Common myeloid progenitor, CD34-positive (primary cell): Measurements from ENCODE around the gene EIF4E2.

ENCODE experiments used
- CTCF ChIA-PET: fragments of 350-600 bp; sonication (Branson Sonifier 250); formaldehyde crosslinking; loops from one replicate; lab custom pipeline; 2021; ENCODE audit warnings: antibody characterized with exemption; lab: Charles Lee
- POLR2A ChIA-PET: fragments of 350-600 bp; sonication (Branson Sonifier 250); formaldehyde crosslinking; loops from one replicate; lab custom pipeline; 2021; ENCODE audit warnings: antibody characterized with exemption; lab: Charles Lee
- DNase-seq, 3 donors: peaks; one replicate each; pipeline versions ENCODE4 v3.0.0 to v3.0.0-alpha.2; 2013
- H3K27ac ChIP-seq, 2 experiments: 1 replicate in 1 of 2; 2 replicates in 1 of 2; pipeline ENCODE4 v1.7.0; 2013; ENCODE audit warnings: inconsistent platforms in 2 of 2, low read length in 2 of 2, mild to moderate bottlenecking in 2 of 2, low read depth in 1 of 2, moderate library complexity in 1 of 2; ENCODE audit not compliant: severe bottlenecking in 2 of 2, insufficient read depth in 1 of 2, poor library complexity in 1 of 2
- H3K27me3 ChIP-seq, 5 experiments: replicated peaks in 2 of 5; 1 replicate in 3 of 5; 2 replicates in 2 of 5; pipeline versions ENCODE4 v1.6.1 to v1.7.0; 2013; ENCODE audit warnings: low read length in 4 of 5, mild to moderate bottlenecking in 2 of 5, moderate library complexity in 2 of 5, inconsistent platforms in 1 of 5; ENCODE audit not compliant: insufficient read depth in 5 of 5, control insufficient read depth in 4 of 5
- H3K36me3 ChIP-seq, 4 experiments: 1 replicate in 2 of 4; 2 replicates in 2 of 4; pipeline versions ENCODE4 v1.6.1 to v1.7.0; 2013; ENCODE audit warnings: low read length in 3 of 4, control low read depth in 1 of 4, mild to moderate bottlenecking in 1 of 4; ENCODE audit not compliant: control insufficient read depth in 4 of 4, insufficient read depth in 4 of 4
- H3K4me1 ChIP-seq, 4 experiments: 1 replicate in 3 of 4; 2 replicates in 1 of 4; pipeline versions ENCODE4 v1.6.1 to v1.7.1; 2013; ENCODE audit warnings: low read length in 3 of 4, mild to moderate bottlenecking in 3 of 4, control low read depth in 1 of 4, inconsistent platforms in 1 of 4, moderate library complexity in 1 of 4; ENCODE audit not compliant: control insufficient read depth in 4 of 4, insufficient read depth in 4 of 4; ENCODE audit errors: control extremely low read depth in 1 of 4
- H3K4me3 ChIP-seq, 7 experiments: 1 replicate in 4 of 7; 2 replicates in 3 of 7; pipeline versions ENCODE4 v1.5.1 to v1.7.0; 2013; ENCODE audit warnings: mild to moderate bottlenecking in 7 of 7, low read length in 6 of 7, moderate library complexity in 6 of 7, inconsistent platforms in 2 of 7, low read depth in 2 of 7, control low read depth in 1 of 7; ENCODE audit not compliant: insufficient read depth in 4 of 7, control insufficient read depth in 1 of 7; ENCODE audit errors: extremely low read depth in 1 of 7
- H3K9me3 ChIP-seq, 5 experiments: 1 replicate in 4 of 5; 2 replicates in 1 of 5; pipeline versions ENCODE4 v1.6.1 to v1.7.1; 2013; ENCODE audit warnings: low read length in 4 of 5, mild to moderate bottlenecking in 2 of 5, inconsistent platforms in 1 of 5, low read depth in 1 of 5, moderate library complexity in 1 of 5; ENCODE audit not compliant: control insufficient read depth in 4 of 5, insufficient read depth in 2 of 5; ENCODE audit errors: control extremely low read depth in 1 of 5
- WGBS: methylation state at CpG from one replicate; pipeline ENCODE4 v1.1.5; 2013; ENCODE audit not compliant: insufficient coverage; 5-methylcytosine and 5-hydroxymethylcytosine counted together

The EIF4E2 gene

DNA sequence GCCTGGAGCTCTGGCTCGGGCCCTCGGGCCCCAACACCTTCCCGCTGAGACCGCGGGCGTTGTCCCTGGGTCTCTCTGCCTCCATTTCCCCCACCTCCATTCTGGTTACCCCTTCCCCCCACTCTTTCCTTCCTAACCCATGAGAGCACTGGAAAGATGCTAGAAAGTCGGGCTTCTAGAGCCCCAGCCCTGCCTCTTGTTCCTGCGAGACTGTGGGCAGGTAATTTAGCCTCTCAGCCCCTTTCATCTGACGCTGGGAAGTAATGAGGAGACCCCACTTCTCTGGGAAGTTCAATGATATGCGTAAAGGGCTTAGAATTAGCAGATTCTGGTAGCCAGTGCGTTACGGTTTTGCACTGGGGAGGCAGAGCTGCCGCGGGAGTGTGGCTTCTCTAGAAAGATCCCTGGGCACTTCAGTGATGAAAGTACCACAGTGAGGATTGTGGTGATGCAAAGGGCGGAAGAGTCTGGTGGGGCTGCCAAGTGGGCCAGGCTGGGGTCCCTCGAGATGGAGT, 46.6 kb upstream of the EIF4E2 start:
- H3K9me3 ChIP-seq, result no peaks in the 10 kb centered on the region
- H3K4me3 ChIP-seq, result peak overlapping the region in 3 of 7 experiments; percentile 49 to 58 (median 54)
- H3K27ac ChIP-seq, result no peak overlapping the region
- H3K36me3 ChIP-seq, result no peaks in the 10 kb centered on the region
- WGBS, result 22% methylated on average over 9 of the region's 16 CpGs
- H3K27me3 ChIP-seq, result peaks cover 5 to 75% (median 25%) of the 10 kb centered on the region in 5 experiments
- ChIA-PET CTCF (interaction anchor here (0.9 to 1.7 kb wide), 3 partner anchors 9 to 13 kb away, joined by 3 to 5 read pairs (median 3); no protein-coding TSS in a partner anchor), POLR2A (no interaction called here)
- DNase-seq, result peak in 1 of 3 donors; percentile 18
- H3K4me1 ChIP-seq, result peaks cover 0 to 15% (median 9%) of the 10 kb centered on the region in 4 experiments

DNA sequence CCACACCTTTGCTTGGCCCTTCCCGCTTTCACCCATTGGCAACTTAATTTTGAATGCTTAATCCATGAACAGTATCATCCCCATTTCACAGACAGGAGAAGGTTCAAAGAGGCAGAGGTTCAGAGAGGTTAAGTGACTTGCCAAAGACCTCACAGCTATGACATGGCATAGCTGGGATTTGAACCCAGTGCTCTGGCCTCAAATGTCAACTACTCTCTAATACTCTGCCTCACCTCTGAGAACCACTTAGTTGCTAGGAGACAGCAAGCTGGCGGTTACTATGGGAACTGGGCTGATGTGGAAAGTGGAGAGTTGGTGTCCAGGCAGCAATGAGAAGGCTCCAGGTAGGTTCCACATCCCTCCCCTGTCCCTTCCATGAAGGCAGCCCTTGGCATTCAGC, 46.1 kb upstream of the EIF4E2 start:
- peaks cover 5 to 75% (median 24%) of the 10 kb centered on the region in 5 experiments for H3K27me3 ChIP-seq
- H3K36me3 ChIP-seq, result no peaks in the 10 kb centered on the region
- no CpG with 5 or more reads among the region's 2 CpGs for WGBS
- H3K27ac ChIP-seq, result no peak overlapping the region
- peak in 1 of 3 donors; percentile 19 for DNase-seq
- ChIA-PET POLR2A (no interaction called here), CTCF (interaction anchor here (1.0 to 1.7 kb wide), 3 partner anchors 11 to 14 kb away, joined by 3 to 5 read pairs (median 3); no protein-coding TSS in a partner anchor)
- H3K9me3 ChIP-seq, result no peaks in the 10 kb centered on the region
- H3K4me3 ChIP-seq, result no peak overlapping the region
- peaks cover 0 to 15% (median 9%) of the 10 kb centered on the region in 4 experiments for H3K4me1 ChIP-seq

DNA sequence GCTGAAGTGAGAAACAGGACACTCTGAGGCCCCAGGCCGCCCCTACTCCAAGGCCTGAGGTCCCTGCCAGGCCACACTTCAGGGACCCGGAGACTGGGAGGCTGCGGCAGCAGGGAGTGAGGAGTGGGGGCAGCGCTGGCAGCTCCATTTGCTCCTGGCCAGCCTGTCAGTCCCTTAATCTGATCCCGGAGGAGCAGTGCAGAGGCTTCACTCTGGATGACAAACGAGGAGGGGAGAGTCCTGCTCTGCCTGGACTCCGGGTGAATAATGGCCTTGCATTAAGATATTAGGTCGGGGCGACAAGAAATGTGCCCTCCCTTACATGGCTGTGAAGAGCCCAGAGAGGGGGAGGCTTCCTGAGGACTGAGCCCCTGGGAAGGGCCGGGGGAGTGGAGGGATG, 44.6 kb upstream of the EIF4E2 start:
- Histone ChIP-seq H3K36me3 (no peaks in the 10 kb centered on the region), H3K27me3 (peaks cover 7 to 61% (median 23%) of the 10 kb centered on the region in 5 experiments)

DNA sequence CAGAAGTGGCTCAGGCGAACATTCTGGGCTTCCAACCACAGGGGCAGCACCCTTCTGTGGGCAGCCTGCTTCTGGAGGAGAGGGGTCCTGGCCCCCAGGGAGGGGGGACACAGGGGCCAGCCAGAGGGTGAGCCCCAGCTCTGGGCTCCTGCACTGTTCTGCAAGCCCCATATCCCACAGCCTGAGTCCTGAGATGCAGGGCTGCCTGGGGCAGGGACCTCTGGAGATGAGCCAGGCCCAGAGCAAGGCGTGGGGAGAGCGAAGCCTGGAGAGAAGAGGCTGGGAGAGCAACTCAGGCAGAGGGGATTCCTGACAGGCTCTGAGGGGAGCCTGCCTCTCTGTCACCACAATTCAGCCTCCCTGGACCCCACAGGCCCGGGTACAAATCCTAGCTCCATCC, 43.8 kb upstream of the EIF4E2 start:
- 90% methylated on average over 3 of the region's 4 CpGs for WGBS
- H3K4me3 ChIP-seq, result no peak overlapping the region
- no peaks in the 10 kb centered on the region for H3K9me3 ChIP-seq
- DNase-seq, result no peak
- peaks cover 7 to 53% (median 26%) of the 10 kb centered on the region in 5 experiments for H3K27me3 ChIP-seq
- no peak overlapping the region for H3K27ac ChIP-seq
- CTCF ChIA-PET, result no interaction called here
- POLR2A ChIA-PET, result no interaction called here
- peaks cover 0 to 15% (median 9%) of the 10 kb centered on the region in 4 experiments for H3K4me1 ChIP-seq
- no peaks in the 10 kb centered on the region for H3K36me3 ChIP-seq

More for the DNA sequence above, 44.6 kb upstream of the EIF4E2 start:
- WGBS, result 52% methylated on average over 7 of the region's 10 CpGs
- H3K9me3 ChIP-seq, result no peaks in the 10 kb centered on the region
- H3K27ac ChIP-seq, result no peak overlapping the region
- ChIA-PET CTCF (no interaction called here), POLR2A (no interaction called here)
- H3K4me3 ChIP-seq, result no peak overlapping the region
- DNase-seq, result no peak
- H3K4me1 ChIP-seq, result peaks cover 0 to 15% (median 9%) of the 10 kb centered on the region in 4 experiments

DNA sequence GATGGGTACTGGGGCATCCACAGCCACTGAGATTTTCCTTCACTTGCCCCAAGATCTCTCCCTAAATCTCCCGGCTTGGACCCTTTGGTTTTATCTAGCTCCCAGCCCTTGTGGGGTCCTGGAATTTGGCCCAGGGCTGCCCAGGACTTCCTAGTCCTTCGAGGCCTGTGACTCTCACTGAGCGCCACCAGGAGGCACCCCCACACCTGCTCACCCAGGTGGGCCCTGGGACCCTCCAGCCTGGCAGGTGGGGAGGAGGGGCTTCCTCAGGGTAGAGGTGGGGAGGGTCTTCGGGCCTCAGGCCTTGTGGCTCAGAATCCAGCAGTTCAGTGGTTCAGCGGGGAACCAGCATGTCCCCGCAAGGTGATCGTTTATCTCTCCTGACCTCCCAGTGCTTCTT, 42.2 kb upstream of the EIF4E2 start:
- CTCF ChIA-PET, result no interaction called here
- Histone ChIP-seq H3K27ac (no peak overlapping the region), H3K27me3 (peaks cover 7 to 38% (median 26%) of the 10 kb centered on the region in 5 experiments), H3K4me3 (no peak overlapping the region), H3K9me3 (no peaks in the 10 kb centered on the region), H3K36me3 (no peaks in the 10 kb centered on the region), H3K4me1 (peaks cover 0 to 7% (median 3%) of the 10 kb centered on the region in 4 experiments)
- POLR2A ChIA-PET, result no interaction called here
- no peak for DNase-seq
- WGBS, result 77% methylated on average over 2 of the region's 7 CpGs

DNA sequence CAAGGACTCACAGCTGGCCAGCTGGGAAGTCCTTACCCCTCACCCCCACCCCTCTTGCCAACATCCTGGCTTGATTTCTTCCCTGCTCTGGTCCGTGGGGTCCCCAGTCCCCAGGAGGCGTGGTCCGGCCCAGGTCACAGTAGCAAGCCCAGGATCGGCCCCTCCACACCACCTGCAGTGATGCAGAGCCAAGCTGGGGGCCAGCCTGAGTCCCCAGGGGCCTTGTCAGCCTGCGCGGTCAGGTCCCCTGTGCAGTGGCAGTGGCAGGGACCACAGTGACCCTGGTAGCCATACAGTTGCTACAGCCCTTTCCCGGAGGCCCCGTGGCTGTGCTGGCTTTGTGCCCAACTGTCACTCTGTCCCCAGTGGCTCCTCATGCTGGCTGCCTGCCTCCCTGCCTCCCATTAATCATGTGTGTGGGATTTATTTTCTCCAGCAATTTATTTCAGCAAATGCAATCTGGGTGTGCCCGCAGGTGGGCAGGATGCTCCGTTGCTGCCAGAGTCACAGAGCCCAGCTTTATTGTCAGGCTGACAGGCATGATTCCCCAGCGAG, 39.1 kb upstream of the EIF4E2 start:
- Histone ChIP-seq H3K36me3 (no peaks in the 10 kb centered on the region), H3K9me3 (no peaks in the 10 kb centered on the region), H3K4me1 (no peaks in the 10 kb centered on the region), H3K4me3 (no peak overlapping the region), H3K27me3 (peaks cover 2 to 8% (median 4%) of the 10 kb centered on the region in 5 experiments), H3K27ac (no peak overlapping the region)
- 74% methylated on average over 8 of the region's 11 CpGs for whole genome bisulfite sequencing
- no peak for DNase-seq
- ChIA-PET POLR2A (interaction anchor here (0.7 kb wide), 1 partner anchor 40 kb away, joined by 3 read pairs; no protein-coding TSS in a partner anchor), CTCF (interaction anchor here (1.0 to 2.0 kb wide), 4 partner anchors 10 to 17 kb away, joined by 3 to 6 read pairs (median 4); no protein-coding TSS in a partner anchor)

DNA sequence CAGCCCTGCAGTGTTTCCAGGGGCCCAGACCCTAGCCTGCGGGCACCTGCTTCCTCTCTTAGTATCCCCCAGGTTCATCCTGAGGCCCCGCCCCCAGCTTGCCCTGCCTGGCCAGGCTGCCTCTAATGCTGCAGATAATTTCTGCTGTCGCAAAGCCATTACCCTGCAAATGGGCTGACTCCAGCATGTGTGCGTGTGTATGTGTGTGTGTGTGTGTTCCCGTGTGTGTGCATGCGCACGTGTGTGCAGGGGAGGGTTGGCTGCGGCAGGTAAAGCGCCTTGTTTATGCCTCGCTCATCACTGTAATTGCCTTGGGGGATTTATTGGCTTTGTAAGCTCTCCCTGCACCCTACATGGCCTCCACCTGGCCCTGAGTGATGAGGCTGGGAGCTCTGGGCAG, 37.9 kb upstream of the EIF4E2 start:
- peaks cover 0 to 9% (median 0%) of the 10 kb centered on the region in 5 experiments for H3K27me3 ChIP-seq
- CTCF ChIA-PET, result interaction anchor here (0.6 to 2.0 kb wide), 6 partner anchors 9 to 74 kb away, joined by 3 to 6 read pairs (median 4); no protein-coding TSS in a partner anchor
- POLR2A ChIA-PET, result no interaction called here

More for the DNA sequence above, 37.9 kb upstream of the EIF4E2 start:
- WGBS, result 100% methylated on average over 2 of the region's 10 CpGs
- Histone ChIP-seq H3K4me1 (no peaks in the 10 kb centered on the region), H3K36me3 (no peaks in the 10 kb centered on the region), H3K4me3 (no peak overlapping the region), H3K9me3 (no peaks in the 10 kb centered on the region), H3K27ac (no peak overlapping the region)
- DNase-seq, result no peak
